NCI-H1417 treated with DMSO at 0.1 percent for 48 hours (cell line): ENCODE results near the gene MTMR3.
"Not testable (repeated sequence)": the region's sequence is repeated elsewhere in the genome, so short reads cannot be mapped to it uniquely, and the experiment has no call there.

Experiments
- DNase-seq: peaks from one replicate; lab custom pipeline; 2025; lab: John Stamatoyannopoulos, UW

The MTMR3 gene

DNA sequence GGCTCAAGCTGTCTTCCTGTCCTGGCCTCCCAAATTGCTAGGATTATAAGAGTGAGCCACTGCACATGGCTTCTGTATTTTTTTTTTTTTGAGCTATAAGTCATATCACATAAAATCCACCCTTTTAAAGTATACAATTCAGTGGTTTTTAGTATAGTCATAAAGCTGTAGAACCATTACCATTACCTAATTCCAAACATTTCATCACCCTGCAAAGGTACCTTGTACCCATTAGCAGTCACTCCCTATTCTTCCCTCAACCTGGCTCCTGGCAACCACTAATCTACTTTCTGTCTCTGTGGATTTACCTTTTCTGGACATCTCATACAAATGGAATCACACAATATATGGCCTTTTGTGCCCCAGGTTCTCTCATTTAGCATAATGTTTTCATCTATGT, 84.5 kb downstream of the MTMR3 start:
- no peak for DNase-seq

DNA sequence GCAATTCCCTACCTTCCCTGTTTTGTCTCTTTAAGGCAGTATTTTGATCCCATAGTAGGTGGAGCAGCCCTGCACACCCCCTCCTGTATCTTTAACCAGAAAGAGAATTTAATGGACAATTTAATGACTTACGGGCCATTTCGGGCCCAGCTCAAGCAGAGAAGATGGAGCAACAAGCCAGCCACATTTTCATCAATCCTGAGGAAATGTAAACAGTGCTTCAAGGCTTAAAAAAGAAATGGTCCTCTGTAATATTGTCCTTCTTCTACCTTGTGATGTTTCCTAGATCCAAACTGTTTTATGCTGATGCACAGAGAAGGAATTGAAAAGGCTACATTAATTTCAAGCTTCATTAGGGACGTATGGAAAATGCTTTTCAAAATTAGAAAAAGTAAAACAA, 88.6 kb downstream of the MTMR3 start:
- no peak for DNase-seq

DNA sequence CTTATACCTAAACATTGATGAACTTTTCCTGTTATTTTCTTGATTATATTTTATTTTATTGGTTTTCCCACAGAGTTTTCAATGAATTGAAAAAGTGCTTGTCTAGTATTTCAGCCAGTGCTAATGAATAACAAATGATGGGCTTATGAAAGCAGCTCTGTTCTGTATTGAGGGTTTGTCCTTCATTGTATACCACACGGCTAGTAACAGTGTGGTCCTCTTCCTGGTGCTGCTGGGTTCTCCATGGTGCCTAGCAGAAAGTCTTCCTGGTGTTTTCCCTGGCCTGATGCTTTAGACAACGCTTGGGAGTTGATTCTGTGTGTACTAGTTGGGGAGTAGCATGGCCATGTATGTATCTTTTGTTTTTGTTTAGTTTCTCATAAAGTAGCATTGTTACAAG, 89.1 kb downstream of the MTMR3 start:
- DNase-seq: no peak

DNA sequence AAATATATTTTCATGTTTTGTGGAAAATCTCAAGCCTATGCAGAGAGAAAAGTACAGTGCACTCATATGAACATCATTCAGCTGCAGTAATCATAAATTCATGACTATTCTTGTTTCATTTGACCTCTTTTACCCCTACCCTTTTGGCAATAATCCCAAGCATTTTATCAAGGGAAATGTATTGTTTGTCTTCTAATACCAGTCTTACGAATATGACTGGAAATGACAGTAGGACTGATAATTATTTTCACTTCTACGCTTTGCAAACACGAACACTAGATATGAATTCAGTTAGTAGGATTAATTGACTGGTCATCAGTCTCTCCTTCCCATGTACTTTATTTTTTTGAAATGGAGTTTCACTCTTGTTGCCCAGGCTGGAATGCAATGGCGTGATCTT, 90.3 kb downstream of the MTMR3 start:
- DNase-seq: no peak

DNA sequence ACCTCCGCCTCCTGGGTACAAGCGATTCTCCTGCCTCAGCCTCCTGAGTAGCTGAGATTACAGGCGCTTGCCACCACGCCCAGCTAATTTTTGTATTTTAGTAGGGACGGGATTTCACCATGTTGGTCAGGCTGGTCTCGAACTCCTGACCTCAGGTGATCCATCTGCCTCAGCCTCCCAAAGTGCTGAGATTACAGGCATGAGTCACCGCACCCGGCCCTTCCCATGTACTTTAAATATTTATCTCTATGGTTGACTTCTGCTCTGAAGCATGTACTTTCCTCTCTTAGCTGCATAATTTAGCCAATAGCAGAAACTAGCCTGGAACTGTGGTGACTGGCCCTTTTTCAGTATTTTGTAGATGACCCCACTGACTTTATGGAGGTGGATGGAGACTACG, 90.7 kb downstream of the MTMR3 start:
- DNase-seq: not testable (repeated sequence)

DNA sequence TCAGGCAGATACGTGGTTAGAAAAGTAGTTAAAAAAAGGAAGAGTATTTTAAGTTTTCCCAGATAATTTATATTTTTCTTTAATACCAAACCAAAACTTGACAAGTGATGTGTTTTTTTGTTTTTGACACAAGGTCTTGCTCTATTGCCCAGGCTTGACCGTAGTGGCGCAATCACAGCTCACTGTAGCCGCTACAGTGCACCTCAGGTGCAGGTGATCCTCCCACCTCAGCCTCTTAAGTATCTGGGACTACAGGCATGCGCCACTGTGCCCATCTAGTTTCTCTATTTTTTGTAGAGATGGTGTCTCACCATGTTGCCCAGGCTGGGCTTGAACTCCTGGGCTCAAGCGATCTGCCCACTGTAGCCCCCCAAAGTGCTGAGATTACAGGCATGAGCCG, 92.5 kb downstream of the MTMR3 start:
- no peak for DNase-seq

DNA sequence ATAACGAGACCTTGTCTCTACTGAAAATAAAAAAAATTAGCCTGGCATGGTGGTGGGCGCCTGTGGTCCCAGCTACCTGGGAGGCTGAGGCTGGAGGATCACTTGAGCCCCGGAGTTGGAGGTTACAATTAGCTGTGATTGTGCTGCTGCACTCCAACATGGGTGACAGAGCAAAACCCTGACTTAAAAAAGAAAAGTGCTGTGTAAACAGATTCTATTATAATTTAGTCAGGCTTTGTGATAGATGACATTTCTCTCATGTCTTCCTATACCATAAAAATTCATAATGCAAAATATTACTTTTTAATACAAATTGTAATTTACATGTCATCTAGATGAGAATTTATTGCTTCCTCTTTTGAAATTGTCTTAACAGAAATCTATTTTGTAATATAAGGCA, 94.1 kb downstream of the MTMR3 start:
- no peak for DNase-seq

DNA sequence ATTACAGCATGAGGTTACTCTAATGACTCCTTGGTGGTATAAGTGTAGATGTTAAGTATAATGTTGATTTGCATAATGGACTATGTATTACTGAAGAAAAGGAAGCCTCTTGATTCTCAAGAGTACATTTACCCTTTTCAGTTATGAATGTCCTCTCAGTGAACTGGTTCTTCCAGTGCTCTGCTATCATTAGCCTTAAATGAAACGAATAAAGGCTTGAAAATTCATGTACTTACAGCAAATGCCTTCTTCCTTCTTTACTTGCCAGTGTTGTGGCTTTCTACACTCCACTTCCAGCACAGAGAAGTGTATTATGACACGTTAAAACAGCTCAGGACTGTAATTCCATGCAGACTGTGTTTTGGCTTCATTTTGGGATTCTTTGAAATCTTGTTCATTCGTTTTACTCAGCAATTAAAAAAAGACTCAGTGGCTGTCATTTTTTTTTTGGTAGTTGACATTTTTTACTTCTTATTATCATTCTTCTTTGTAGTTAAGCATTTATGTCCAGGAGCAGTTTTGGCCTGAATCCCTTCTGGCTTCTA, 96.9 kb downstream of the MTMR3 start:
- DNase-seq: no peak

DNA sequence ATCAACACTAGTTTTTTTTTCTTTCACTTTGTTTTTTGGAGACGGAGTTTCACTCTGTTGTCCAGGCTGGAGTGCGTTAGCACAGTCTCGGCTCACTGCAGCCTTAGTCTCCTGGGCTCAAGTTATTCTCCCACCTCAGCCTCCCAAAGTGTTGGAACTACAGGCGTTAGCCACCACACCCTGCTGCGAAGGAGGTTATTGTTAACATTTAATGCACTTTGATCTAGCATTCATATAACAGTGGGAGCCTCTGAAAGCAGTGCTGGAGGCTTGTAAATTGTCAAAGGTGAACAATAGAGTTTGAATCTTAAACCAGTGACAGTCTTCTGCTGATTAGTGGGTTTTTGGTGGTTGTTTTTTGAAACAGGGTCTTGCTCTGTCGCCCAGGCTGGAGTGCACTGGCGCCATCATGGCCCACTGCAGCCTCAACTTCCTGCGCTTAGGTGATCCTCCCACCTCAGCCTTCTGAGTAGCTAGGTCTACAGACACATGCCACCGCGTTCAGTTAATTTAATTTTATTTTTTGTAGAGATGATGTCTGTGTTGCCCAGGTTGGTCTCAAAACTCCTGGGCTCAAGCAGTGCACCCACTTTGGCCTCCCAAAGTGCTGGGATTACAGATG, 100.4 kb downstream of the MTMR3 start:
- no peak for DNase-seq

DNA sequence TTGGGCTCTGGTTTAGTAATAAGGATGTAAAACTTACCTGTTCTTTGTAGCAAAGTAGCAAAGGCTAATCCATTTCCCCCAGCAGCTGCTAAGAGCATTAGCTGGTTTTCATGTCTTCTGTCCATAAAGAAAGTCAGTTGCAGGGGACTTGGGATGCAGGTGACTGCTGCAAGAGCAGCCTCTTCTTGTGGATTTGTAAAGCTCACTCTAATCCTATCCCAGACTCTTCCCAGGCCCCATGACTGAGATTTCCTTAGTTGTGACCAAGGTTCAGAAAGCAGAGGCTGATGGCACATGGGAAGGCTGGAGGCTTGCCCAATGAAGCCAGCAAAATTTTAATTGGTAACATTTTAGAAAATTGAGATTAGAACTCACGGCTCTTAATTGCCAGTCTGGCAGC, 102.9 kb downstream of the MTMR3 start:
- no peak for DNase-seq

DNA sequence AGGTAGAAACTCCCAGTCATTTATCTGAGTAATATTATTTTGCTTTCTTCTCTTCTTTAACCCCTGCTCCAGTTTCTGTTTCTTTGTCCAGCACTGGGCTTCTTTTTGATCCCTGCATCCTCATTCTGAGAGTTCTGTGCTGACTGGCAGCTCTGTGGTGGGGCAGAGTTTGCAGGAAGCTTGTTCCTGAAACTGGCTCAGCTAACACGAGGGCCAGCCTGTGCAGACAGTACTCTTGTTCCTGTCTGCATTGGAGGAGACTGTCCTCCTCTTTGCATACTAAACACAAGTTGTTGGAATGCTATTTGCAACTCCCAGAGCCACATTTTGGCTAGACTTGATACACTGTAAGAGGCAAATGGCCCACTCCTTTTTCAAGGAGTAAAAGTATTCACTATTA, 104.2 kb downstream of the MTMR3 start:
- no peak for DNase-seq

DNA sequence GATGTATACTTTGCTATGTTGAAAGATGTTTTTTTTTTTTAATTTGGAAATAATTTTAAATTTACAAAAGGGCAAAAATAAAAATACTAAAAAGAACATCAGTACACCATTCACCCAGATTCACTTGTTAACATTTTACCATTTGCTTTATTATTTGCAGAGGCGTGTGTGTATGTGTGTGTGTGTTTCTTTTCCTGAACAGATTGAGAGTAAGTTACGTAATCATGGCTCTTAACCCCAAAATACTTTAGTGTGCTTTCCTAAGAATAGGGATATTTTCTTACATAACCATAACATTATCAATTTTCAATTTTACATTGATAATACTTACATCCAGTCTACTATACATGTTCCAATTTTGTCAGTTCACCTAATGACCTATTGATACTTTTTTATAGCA, 105.7 kb downstream of the MTMR3 start:
- DNase-seq: no peak

DNA sequence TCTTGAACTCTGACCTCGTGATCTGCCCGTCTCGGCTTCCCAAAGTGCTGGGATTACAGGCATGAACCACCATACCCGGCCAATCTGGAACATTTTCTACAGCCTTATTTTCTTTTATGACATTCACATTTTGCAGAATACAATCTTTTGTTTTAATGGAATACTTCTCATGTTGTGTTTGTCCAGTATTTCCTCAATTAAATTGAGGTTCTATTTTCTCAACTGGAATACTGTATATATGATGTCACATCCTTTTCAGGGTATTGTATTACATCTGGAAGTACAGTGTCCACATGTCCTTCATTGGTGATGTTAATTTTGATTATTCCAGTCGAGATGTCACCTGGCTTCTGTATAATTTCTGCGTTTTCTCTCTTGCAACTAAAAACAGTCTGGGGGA, 106.5 kb downstream of the MTMR3 start:
- no peak for DNase-seq

DNA sequence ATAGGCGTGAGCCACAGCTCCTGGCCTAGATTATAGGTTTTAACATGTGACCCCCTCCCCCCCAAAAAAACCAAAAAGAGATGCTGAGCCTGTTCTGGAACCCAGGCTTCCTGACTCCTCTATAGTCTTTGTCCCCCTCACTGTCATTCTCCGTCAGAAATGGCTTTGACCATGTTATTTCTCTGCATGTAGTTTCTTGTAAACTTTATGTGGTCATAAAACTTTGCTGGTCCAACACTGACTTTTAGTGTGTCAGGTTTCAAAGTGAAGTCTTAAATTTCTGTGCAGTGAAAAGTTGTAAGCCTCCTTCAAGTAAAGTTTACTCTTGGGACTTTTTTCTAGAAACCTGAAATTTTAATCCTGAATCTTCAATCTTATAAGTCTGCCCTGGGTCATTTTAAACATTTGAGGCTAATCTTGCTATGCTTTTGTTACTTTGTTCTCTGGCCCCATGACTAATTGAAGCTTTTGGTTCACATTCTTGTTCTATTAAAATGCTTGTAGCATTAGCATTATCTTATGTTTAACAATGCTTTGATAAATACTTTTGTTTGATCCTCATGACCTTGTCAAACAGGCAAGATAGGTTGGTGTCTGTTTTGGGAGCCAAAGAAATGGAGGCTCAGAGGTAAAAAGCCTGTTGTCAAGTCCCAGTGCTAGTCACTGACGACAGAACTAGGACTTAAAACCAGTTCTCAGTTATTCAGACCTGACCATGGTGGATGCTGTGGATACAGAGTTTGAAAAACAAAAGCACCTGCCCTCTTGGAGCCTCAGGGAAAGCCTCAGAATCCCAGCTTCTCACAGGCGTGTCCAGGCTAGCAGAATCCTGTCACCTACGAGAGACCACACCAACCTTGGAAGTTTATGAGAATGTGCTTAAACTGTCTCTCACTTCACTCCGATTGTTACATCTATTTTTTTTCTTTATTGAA, 109.6 kb downstream of the MTMR3 start:
- no peak for DNase-seq

DNA sequence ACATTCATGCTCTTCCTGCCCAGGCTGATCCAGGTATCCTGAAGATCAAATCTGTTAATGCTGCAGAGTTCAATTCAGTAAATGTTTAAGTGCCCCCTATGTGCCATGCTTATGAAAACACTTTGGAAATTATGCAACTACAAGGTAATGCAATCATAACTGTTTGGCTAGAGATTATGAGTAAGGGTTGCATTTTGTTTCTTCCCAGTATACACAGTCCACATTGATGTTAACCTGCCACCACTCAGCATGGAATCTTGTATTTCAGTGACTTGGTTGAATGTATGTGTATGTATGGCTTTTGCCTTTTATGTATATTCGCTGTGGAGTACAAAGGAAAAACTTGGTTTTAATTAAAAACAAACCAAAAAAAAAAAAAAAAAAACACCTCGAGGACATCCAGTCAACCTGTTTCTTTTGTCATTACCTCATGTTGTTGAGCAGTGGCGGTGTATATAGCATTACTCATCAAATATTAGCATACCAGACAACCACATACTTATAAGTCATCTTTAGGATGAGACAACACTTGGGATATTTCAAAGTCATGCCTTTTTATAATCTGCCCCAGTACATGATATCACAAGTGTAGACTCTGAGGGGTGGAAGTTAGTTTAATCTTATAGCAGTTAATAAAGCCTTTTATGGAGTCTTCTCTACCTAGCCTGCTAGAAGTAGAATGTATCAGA, 111.2 kb downstream of the MTMR3 start:
- no peak for DNase-seq

DNA sequence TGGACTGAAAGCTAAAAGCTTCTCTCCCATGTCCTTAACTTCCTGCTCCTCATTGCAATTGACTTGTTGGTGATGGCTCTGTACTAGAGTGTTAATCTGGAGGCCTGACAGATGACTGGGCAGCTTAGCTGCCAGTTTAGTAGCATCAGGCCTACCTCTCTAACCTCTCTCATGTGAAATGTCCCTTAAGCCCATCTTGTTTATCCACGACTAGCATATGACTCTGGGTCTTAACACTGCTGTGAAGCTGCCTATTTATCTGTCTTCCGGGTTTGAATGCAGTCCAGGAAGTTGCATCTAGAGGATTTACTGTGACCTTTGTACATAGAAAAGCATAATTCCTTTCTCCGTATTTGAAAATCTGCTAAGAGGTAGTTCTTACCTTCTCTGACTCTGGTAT, 112.0 kb downstream of the MTMR3 start:
- no peak for DNase-seq

DNA sequence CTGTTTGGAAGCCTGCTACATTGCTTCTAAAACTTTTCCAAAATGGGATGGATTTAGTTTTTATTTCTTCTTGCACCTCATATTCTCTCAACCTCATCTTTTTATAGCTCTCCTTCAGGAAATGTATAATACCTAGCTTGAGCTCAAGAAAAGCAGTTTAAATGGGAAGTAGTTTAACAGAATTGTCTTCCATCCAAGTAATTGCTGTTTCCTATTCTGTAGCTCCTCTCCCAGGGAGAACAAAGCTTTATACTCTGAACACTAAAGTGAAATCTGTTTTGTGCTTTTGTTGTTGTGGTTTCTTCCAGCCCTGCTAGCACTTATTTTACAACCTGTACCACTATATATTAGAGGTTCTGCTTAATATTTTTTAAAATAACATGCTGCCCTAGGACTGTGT, 114.1 kb downstream of the MTMR3 start:
- no peak for DNase-seq

DNA sequence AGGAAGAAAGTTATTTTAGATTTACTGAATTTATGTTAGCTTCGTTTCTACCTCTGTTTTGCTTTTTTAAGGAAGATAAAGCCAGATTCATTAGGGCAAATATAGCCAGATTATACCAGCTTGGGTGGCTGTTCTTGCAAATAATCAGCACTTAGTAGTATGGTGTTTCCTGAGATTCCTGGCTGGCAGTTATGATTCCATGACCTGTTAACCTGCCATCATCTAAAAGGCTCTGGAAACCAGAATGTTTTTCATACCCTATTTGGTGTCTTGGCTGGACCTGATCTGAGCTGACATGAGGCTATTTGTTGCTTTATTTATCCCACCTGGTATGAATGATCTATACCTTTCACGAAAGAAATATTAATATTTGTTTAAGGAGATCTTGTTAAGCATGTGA, 114.5 kb downstream of the MTMR3 start:
- DNase-seq: no peak

DNA sequence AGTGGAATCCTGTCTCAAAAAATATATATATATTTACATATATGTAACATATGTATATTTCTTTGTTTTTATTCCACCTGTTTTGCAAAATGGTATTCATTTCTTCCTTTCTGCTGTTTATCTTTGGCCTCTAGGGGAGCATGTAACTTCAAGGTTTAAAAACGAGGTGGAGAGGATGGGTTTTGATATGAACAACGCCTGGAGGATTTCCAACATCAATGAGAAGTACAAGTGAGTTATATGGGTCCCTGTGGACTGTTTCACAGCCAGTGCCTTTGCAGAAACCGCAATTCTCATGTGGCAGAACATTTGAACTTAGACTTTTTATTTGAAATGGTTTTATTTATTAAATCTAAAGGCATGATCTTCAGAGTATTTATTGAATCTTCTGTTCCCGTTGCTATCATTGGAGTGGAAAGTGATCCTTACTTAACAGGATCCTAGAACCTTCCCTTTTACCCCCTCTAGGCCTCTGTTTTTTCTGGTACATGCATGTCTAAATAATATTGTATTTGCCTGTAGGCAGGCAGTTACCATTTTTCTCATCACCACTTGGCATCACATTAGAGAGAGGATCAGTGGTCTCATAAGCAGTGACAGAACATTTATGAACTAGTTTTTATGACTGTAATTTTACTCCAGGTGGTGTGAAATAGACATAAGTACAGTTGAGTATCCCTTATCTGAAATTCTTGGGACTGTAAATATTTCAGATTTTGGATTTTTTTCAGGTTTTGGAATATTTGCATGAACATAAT, 115.8 kb downstream of the MTMR3 start:
- no peak for DNase-seq

DNA sequence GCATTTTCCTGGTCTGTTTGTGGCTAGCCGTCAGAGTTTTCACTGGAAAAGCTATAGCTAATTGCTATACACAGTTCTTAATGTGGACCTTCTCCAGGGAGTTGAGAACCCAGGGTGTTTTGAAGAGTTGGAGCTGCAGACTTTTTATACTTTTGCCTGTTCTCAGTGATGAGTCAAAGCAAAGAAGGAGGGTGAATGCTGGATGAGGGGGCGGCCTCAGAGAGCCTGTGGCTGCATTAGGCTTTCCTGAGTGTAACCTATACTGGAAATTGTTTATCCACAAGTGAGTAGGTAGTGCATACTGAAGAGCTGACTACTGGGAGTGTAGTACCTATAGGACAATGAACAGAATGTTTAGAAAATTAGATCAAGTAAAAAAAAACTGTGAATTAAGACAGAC, 117.6 kb downstream of the MTMR3 start:
- no peak for DNase-seq

DNA sequence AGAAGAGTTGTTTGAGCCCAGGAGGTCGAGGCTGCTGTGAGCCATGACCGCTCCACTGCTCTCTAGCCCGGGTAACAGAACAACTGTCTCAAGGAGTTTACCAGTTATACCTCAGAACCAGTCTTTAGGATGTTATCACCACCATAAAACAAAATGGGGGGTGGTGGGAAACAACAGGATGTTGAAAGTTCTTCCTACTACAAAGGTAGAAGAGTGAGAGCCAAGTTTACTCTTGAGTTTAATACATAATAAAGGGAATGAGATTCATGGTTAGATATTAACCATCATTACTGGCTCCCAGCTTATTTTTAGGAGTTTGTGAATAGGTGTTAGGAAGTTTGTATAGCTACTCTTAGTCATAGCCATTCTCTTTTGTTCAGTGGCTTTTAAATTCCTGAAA, 118.5 kb downstream of the MTMR3 start:
- no peak for DNase-seq

DNA sequence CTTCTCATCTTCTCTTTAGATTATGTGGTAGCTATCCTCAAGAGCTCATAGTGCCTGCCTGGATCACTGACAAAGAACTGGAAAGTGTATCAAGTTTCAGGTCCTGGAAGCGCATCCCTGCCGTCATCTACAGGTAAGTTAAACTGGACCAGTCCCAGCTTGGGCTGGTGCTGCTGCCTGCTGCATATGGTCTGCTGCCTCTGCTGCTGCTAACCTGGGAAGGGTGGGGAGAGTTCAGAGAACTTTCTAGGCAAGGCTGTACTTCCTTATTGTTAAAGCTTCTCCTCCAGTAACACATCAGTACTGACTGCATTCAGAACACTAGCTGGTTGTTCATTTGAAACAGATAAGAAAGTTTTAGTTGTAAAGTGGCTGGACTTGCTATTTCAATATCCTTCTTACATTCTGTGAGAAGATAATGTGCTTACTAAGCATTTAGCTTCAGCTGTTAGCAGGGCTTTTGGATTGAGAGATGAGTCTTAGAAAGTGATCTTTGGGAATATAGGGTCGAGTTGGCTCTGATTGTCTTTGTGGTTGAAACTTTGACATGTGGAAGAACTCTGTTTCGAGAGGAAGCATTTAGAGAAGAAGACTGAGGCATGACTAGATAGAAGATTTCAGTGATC, 120.0 kb downstream of the MTMR3 start:
- DNase-seq: no peak
